Stomach (tissue), 4 donors: ENCODE data around the gene ERBB4.

Experiments
- EP300 ChIP-seq: sonication (generic); formaldehyde crosslinking; IDR thresholded peaks from one replicate; pipeline ENCODE4 v1.6.1; 2017; ENCODE audit warnings: antibody characterized with exemption
- POLR2A ChIP-seq, 4 donors: fragments of 450-650 bp; IDR thresholded peaks; one replicate each; pipeline ENCODE4 v1.6.1; 2016; ENCODE audit warnings: antibody characterized with exemption in 4 of 4, control low read depth in 2 of 4, mild to moderate bottlenecking in 1 of 4, moderate library complexity in 1 of 4
- POLR2AphosphoS5 ChIP-seq, 3 donors: sonication (generic); formaldehyde crosslinking; IDR thresholded peaks; one replicate each; pipeline ENCODE4 v1.6.1; 2016; ENCODE audit warnings: antibody characterized with exemption in 3 of 3
- TF ChIP-seq, protein P1 (sequence below), 7 experiments: fragments of 450-650 bp in 4 of 7; fragments of 200-600 bp in 3 of 7; sonication (generic) in 3 of 7; IDR thresholded peaks; one replicate each; pipeline ENCODE4 v1.5.1; 2016 to 2019; ENCODE audit warnings: antibody characterized with exemption in 7 of 7, control low read depth in 2 of 7, mild to moderate bottlenecking in 1 of 7

GRCh38 chr2:212495046-212495445, 43.6 kb downstream of the ERBB4 start:
- TF ChIP-seq, protein P1, sequence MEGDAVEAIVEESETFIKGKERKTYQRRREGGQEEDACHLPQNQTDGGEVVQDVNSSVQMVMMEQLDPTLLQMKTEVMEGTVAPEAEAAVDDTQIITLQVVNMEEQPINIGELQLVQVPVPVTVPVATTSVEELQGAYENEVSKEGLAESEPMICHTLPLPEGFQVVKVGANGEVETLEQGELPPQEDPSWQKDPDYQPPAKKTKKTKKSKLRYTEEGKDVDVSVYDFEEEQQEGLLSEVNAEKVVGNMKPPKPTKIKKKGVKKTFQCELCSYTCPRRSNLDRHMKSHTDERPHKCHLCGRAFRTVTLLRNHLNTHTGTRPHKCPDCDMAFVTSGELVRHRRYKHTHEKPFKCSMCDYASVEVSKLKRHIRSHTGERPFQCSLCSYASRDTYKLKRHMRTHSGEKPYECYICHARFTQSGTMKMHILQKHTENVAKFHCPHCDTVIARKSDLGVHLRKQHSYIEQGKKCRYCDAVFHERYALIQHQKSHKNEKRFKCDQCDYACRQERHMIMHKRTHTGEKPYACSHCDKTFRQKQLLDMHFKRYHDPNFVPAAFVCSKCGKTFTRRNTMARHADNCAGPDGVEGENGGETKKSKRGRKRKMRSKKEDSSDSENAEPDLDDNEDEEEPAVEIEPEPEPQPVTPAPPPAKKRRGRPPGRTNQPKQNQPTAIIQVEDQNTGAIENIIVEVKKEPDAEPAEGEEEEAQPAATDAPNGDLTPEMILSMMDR (IDR thresholded peaks at IDR 0.05): no peak
- TF ChIP-seq POLR2A (IDR thresholded peaks at IDR 0.05) (no peak), POLR2AphosphoS5 (IDR thresholded peaks at IDR 0.05) (no peak), EP300 (no peak)
